HT-29 (cell line): ENCODE results near the gene CNOT3. TPM values are rescaled to one million over a fixed set of nuclear protein-coding genes. Genes with fewer than 3 reads are reported as not detected.

Source experiments
- DNase-seq: peaks from one replicate; pipeline ENCODE4 v3.0.0-alpha.2; 2015; ENCODE audit warnings: low spot score
- total RNA-seq: library from RNA; depleted of rRNA; stranded (reverse); fragments of >200 nt; shearing (Covaris generic); gene quantifications from 2 replicates; pipeline ENCODE4 v1.2.3, GENCODE V29; 2014

Gene CNOT3
- total RNA-seq, 1 experiment from 2014 or later: 38.9 TPM

GRCh38 chr19:54149021-54149812 lies 11.7 kb downstream of the CNOT3 start:
- no peak for DNase-seq

GRCh38 chr19:54151362-54152035 lies 13.9 kb downstream of the CNOT3 start:
- DNase-seq: no peak

DNA sequence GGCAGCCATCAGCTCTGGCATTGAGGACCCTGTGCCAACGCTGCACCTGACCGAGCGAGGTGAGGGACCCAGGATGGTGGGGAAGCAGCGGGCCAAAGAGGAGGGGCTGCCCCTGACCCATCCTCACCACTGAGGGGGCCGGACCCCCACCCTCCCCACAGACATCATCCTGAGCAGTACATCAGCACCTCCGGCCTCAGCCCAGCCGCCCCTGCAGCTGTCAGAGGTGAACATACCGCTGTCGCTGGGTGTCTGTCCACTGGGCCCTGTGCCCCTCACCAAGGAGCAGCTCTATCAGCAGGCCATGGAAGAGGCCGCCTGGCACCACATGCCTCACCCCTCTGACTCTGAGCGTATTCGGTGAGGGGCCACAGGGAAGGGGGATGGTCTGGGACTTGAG lies 14.7 kb downstream of the CNOT3 start:
- no peak for DNase-seq

DNA sequence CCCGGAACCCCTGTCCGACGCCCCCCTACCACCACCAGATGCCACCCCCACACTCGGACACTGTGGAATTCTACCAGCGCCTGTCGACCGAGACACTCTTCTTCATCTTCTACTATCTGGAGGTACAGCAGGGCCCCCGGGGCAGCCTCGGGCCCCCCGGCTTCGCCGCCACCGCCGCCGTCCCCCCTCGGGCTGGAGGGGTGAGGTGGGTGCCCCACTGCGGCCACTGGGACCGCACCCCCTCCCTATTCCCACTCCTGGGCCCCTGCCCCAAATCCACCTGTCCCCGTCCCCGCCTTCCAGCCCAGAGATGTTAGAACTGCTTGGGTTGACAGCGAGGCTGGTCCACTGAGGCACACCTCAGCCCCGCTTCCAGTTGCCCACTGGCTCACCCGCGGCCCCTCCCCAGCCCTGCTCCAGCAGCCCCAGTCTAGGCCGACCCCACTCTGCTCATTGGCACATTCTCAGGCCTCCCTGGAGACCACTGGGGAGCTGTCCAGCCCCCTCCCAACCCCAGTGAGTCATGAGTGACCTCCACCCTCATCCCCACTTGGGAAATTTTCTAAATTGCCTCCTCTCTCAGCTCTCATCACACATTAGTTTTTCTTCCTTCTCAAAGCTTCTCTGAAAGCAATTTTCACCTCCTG lies 15.4 kb downstream of the CNOT3 start:
- DNase-seq: no peak

- no peak for DNase-seq
These were observed 16.3 kb downstream of the CNOT3 start for GRCh38 chr19:54153731-54154326.

GRCh38 chr19:54154603-54155345 lies 17.2 kb downstream of the CNOT3 start:
- DNase-seq: no peak

GRCh38 chr19:54155694-54156093 lies 18.1 kb downstream of the CNOT3 start:
- no peak for DNase-seq

DNA sequence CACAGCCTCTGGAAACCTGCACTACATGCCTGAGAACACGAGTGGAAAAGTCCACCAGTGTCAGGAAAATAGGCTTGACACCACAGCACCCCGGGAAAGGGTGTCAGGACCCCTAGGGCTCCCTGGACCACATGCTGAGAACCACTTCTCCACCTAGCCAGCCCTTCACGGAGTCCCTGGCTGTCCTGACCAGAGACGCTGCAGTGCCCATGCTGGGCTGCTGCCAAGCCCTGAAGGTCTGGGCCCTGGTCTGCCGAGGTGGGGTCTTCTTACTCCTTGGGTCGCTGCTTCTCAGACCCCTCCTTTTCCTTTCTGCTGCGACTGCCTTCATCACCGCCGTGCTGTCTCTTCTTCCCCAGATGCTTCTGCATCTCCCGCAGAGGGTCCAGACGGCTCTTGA lies 18.9 kb downstream of the CNOT3 start:
- DNase-seq: peak; percentile 1

DNA sequence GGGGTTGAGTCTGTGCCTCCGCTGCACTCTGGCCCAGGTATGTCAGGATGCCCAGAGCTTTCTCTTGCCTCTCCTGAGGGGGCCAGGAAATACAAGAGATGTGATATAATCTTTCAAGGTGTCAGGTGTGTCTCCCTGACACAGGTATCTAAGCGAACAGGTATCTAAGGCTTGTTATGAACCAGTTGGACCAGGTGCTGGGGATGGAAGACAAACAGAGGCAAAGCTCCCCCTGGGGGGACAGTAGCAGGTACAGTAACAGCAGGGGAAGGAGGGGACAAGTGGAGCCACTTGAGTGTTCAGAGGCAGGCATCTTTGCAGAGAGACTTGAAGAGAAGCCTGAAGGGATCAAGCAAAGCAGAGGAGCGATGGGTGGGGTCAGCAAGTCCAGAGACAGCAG lies 19.4 kb downstream of the CNOT3 start:
- DNase-seq: no peak

DNA sequence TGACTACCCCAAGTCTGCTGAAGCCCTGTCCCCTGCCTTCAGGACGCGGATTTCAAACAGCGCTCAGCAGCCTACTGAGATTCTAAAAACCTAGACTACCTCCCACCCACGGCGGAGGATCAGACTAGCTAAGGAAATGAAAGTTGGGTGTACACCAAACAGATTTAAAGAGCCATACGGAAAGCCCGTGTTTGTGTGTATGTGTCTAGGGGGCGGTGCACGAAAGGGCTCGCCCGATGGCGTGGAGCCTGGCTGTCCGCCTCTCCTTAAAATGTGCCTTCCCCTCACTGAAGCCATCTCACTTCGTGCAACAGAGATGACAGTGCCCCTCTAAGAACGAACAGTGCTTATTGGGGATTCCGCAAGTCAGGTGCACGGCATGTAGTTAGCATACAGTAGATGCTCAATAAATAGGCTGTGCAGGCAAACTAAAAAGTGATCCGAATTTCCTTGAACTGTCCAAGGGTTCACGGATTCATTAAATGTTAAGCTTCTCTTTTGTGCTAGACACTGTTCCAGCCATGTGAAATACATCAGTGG lies 21.3 kb downstream of the CNOT3 start:
- DNase-seq: no peak

- DNase-seq: peak; percentile 100
These were observed 22.0 kb downstream of the CNOT3 start, which contains the start of gene LENG1 for GRCh38 chr19:54159352-54160181. Gene LENG1 (minus strand): TSS chr19:54159721. CDS start chr19:54159695, 26 bp downstream.

- DNase-seq: peak; percentile 71
These were observed 22.7 kb downstream of the CNOT3 start for GRCh38 chr19:54160182-54160811.

GRCh38 chr19:54160854-54161253 lies 23.3 kb downstream of the CNOT3 start:
- no peak for DNase-seq

DNA sequence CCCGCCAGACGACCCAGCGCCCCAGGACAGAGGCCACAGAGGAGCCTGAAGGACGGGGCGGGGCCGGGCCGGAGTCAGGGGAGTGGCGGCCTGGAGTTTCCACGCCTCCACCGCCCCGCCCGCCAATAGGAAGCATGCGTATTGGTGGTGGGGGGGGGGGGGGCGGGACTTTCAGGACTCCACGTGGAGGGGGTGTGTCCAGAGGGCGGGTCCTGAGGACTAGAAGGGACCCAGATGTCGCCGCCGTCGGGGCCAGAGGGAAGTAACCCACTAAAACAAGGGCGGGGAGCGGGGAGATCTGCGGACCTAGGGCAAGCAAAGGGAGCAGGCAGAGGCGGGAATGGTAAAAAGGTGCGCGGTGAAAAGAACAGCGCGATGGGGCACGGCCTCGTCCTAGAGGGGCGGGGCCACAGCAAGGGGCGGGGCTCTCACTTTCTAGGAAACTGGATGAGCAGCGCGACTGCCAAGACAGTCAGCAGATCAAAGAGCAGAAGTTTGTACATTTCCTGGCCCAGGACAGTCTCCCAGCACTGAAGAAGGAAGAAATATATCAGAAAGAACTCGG lies 24.8 kb downstream of the CNOT3 start:
- peak; percentile 95 for DNase-seq

- no peak for DNase-seq
These were observed 25.3 kb downstream of the CNOT3 start for GRCh38 chr19:54162884-54163283.

DNA sequence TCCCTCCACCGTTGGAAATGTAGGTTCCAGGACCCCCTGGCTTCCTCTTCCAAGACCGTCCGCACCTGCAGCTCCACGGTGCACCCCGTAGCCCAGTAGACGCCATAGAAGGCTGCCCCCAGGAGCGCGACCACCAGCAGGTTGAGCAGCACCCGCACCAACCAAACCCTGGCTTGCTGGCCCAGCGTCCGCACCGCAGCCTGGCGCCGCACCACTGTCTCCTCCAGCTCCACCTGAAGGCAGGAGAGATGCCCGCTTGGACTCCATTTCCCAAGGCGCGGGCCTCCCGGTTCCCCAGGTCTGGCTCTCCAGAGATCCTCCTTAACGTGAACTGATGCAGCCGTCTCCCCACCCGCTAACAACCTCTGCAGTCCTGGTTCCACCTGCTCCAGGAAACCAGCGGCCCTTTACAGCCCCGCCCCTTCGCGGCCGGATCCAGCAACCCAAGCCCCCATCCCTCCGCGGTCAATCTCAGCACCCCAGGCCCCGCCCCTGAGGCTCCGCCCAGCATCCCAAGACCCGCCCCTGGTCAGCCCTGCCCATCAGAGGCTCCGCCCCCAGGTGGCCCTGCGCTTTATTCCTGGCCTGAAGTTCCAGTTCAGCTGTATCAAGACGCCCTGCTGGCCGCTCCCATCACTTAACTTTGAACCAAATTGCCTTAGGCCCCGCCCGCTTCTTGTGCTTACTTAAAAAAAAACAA lies 27.0 kb downstream of the CNOT3 start:
- peak; percentile 95 for DNase-seq

DNA sequence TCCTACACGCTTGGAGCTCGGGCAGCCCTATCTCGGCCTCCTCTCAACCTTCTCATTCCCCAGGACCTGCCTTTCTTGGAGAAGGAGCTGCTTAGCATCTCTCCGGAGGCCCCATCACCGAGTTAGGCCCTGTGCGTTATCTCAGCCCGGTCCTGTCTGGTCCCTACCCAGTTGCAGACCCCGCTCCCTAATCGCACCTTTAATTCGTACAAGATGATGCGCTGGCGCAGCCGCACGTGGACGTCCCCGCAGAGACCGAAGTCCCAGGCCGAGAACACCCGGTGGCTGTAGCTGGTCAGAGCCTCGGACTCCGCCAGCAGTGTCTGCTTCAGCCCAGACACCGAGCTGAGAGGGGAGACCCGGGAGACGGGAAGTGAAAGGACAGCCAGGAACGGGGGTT lies 27.7 kb downstream of the CNOT3 start:
- DNase-seq: no peak

DNA sequence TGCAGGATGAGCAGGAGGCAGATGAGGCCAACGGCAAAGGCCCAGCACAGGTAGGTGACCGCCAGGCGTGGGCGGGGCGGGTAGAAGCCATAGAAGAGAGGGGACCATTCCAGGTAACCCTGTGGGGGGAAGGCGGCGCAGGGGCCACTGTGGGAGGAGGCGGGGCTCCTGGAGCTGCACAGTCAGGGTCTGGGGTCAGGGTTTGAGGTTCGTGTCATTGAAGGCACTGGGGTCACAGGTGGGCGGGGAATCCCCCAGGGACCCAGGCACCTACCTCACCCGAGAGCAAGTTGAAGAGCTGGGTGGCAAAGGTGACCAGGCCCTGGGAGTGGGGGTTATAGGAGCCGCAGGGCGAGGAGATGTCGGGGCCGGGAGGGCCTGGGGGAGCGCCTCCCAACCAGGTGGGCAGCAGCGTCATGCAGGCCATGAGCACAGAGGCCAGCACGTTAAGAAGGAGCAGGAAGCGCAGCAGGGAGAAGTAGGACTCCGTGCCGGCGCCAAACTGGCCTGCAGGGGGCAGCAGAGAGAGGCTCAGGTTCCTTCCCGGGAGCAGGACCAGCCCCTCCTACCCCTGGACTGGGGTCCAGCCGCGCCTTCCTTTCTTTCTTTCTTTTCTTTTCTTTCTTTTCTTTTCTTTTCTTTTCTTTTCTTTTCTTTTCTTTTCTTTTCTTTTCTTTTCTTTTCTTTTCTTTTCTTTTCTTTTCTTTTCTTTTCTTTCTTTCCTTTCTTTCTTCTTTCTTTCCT lies 30.8 kb downstream of the CNOT3 start:
- peak; percentile 98 for DNase-seq
